Amniotic stem cell (primary cell): ENCODE data around the gene APP.
"Not testable (repeated sequence)": the region's sequence is repeated elsewhere in the genome, so short reads cannot be mapped to it uniquely, and the experiment has no call there.

ENCODE experiments used
- DNase-seq: peaks from one replicate; lab custom pipeline; 2025; lab: John Stamatoyannopoulos, UW

The APP gene

GRCh38 chr21:26064506-26064905, 106.1 kb downstream of the APP start:
- DNase-seq, result no peak

GRCh38 chr21:26061437-26061836, 109.1 kb downstream of the APP start:
- DNase-seq, result no peak

GRCh38 chr21:26060335-26061115, 110.0 kb downstream of the APP start:
- DNase-seq, result no peak

- no peak for DNase-seq
Measured at GRCh38 chr21:26057477-26058170, 112.9 kb downstream of the APP start.

GRCh38 chr21:26055841-26056264, 114.7 kb downstream of the APP start:
- DNase-seq, result no peak

GRCh38 chr21:26055010-26055409, 115.6 kb downstream of the APP start:
- no peak for DNase-seq

- no peak for DNase-seq
Measured at GRCh38 chr21:26052057-26052456, 118.5 kb downstream of the APP start.

GRCh38 chr21:26050857-26051256, 119.7 kb downstream of the APP start:
- DNase-seq, result no peak

- DNase-seq, result no peak
Measured at GRCh38 chr21:26049803-26050202, 120.8 kb downstream of the APP start.

- DNase-seq, result no peak
Measured at GRCh38 chr21:26047279-26047967, 123.1 kb downstream of the APP start.

- DNase-seq, result no peak
Measured at GRCh38 chr21:26043891-26044290, 126.7 kb downstream of the APP start.

GRCh38 chr21:26042181-26042876, 128.2 kb downstream of the APP start:
- DNase-seq, result no peak

GRCh38 chr21:26041431-26042180, 129.0 kb downstream of the APP start:
- DNase-seq, result no peak

GRCh38 chr21:26036916-26037315, 133.7 kb downstream of the APP start:
- no peak for DNase-seq

GRCh38 chr21:26032263-26032662, 138.3 kb downstream of the APP start:
- no peak for DNase-seq

GRCh38 chr21:26028183-26028582, 142.4 kb downstream of the APP start:
- DNase-seq, result no peak

- DNase-seq, result no peak
Measured at GRCh38 chr21:26027696-26028095, 142.9 kb downstream of the APP start.

- DNase-seq, result no peak
Measured at GRCh38 chr21:26025536-26026512, 144.7 kb downstream of the APP start.

GRCh38 chr21:26023406-26023805, 147.2 kb downstream of the APP start:
- DNase-seq, result not testable (repeated sequence)

GRCh38 chr21:26022598-26023337, 147.8 kb downstream of the APP start:
- not testable (repeated sequence) for DNase-seq
